ENCODE measurements around the gene CDC42BPG. TPM values are rescaled to one million over a fixed set of nuclear protein-coding genes. Genes with fewer than 3 reads are reported as not detected.

Gene CDC42BPG
- total RNA-seq, 1 experiment from 2014 or later, result 3.7 TPM

- no peak for DNase-seq (ENCODE audit: unreplicated experiment)
- intact Hi-C loops (cut with micrococcal nuclease), result no loop called here
- Mint-ChIP-seq H3K36me3 (ENCODE audit: insufficient read depth, unreplicated experiment) (no peaks in the 10 kb centered on the region), H3K27ac (ENCODE audit: low read depth, unreplicated experiment) (no peak overlapping the region), H3K4me1 (ENCODE audit: insufficient read depth, unreplicated experiment) (no peaks in the 10 kb centered on the region), H3K4me3 (ENCODE audit: unreplicated experiment) (no peak overlapping the region), H3K9me3 (ENCODE audit: unreplicated experiment) (no peaks in the 10 kb centered on the region), H3K27me3 (ENCODE audit: insufficient read depth, unreplicated experiment) (no peaks in the 10 kb centered on the region)
- CTCF ChIA-PET, result no interaction called here
- no peak for TF ChIP-seq CTCF (IDR thresholded peaks at IDR 0.05; ENCODE audit: unreplicated experiment)
- no TSS peak for BruUV-seq (replicated peaks)
- POLR2A ChIA-PET, result no interaction called here
Observed at GRCh38 chr11:64790205-64791095, 54.0 kb downstream of the CDC42BPG start.

- no peaks in the 10 kb centered on the region for H3K27me3 Mint-ChIP-seq (ENCODE audit: insufficient read depth, unreplicated experiment)
- H3K36me3 Mint-ChIP-seq (ENCODE audit: insufficient read depth, unreplicated experiment), result no peaks in the 10 kb centered on the region
- no TSS peak for BruUV-seq (replicated peaks)
- H3K9me3 Mint-ChIP-seq (ENCODE audit: unreplicated experiment), result no peaks in the 10 kb centered on the region
- intact Hi-C loops (cut with micrococcal nuclease), result loop anchor here (10.0 kb wide), 1 partner anchor 225 kb away; the partner anchor contains the start of gene ARL2
- ChIA-PET POLR2A (no interaction called here), CTCF (no interaction called here)
- DNase-seq (ENCODE audit: unreplicated experiment), result no peak
- H3K27ac Mint-ChIP-seq (ENCODE audit: low read depth, unreplicated experiment), result no peak overlapping the region
- no peak for TF ChIP-seq CTCF (IDR thresholded peaks at IDR 0.05; ENCODE audit: unreplicated experiment)
- no peak overlapping the region for H3K4me3 Mint-ChIP-seq (ENCODE audit: unreplicated experiment)
- H3K4me1 Mint-ChIP-seq (ENCODE audit: insufficient read depth, unreplicated experiment), result no peaks in the 10 kb centered on the region
Observed at GRCh38 chr11:64789331-64790204, 54.9 kb downstream of the CDC42BPG start.

DNA sequence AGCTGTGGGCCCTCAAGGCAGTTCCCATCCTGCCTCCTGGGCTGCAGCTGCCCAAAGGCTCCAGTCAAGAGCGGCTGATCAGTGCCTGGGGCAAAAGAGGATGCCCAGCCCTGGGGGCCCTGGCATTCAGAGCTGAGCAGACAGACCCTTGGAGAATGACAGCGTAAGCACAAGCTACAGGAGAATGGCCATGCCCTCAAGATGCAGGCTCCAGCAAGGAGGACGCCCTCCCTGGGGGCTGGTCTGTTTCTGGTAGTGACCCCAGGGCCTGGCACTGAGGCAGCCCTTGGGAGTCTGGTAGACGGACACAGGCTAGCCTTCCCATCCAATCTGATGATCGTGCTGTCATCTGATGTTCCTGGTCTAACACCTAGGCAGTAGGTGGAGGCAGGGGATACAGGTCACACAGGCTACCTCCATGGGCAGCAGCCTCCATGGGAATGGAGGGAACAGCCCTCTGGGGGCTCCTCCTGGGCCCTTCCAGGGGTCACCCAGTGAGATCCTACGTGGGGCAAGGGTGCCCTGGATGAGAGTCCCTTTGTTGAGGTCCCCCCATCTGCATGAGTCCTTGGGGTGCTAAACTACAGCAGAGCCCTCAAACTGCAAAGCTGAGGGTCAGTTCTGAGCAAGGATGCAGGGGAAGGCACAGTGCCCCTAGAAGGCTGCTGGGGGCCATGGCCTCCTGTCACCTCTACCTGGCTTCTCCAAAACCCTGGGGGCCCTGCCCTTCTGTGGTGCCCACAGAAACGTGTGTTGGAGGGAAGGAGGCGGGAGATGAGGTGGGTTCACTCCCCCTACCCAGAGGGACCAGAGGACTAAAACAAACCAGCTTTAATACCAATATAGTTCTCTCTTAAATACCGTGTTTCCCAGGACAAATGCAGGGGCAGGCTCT, 55.9 kb downstream of the CDC42BPG start:
- Mint-ChIP-seq H3K27ac (ENCODE audit: low read depth, unreplicated experiment) (no peak overlapping the region), H3K27me3 (ENCODE audit: insufficient read depth, unreplicated experiment) (no peaks in the 10 kb centered on the region), H3K4me1 (ENCODE audit: insufficient read depth, unreplicated experiment) (no peaks in the 10 kb centered on the region), H3K4me3 (ENCODE audit: unreplicated experiment) (no peak overlapping the region), H3K9me3 (ENCODE audit: unreplicated experiment) (no peaks in the 10 kb centered on the region), H3K36me3 (ENCODE audit: insufficient read depth, unreplicated experiment) (no peaks in the 10 kb centered on the region)
- no peak for DNase-seq (ENCODE audit: unreplicated experiment)
- ChIA-PET CTCF (interaction anchor here (0.6 to 2.6 kb wide), 11 partner anchors 11 to 552 kb away, joined by 3 to 21 read pairs (median 3); partner anchors contain the start of genes CDC42BPG and MAP4K2), POLR2A (interaction anchor here (0.7 to 1.3 kb wide), 2 partner anchors 10 to 47 kb away, joined by 3 to 6 read pairs; partner anchors contain the start of gene SF1)
- BruUV-seq (replicated peaks), result no TSS peak
- intact Hi-C loops (cut with micrococcal nuclease), result loop anchor here (10.0 kb wide), 1 partner anchor 226 kb away; the partner anchor contains the start of gene ARL2
- TF ChIP-seq CTCF (IDR thresholded peaks at IDR 0.05; ENCODE audit: unreplicated experiment), result no peak

All from MCF 10A (cell line).